ENCODE results near the gene ZNRF1. TPM values are rescaled to one million over a fixed set of nuclear protein-coding genes. Genes with fewer than 3 reads are reported as not detected.
A peak's percentile ranks its signal among the peaks of the same experiment; 100 is the strongest.

Gene ZNRF1
- total and polyA plus RNA-seq, 3 donors from 2014 or later = 51.8 to 93.0 (median 90.4) TPM

DNA sequence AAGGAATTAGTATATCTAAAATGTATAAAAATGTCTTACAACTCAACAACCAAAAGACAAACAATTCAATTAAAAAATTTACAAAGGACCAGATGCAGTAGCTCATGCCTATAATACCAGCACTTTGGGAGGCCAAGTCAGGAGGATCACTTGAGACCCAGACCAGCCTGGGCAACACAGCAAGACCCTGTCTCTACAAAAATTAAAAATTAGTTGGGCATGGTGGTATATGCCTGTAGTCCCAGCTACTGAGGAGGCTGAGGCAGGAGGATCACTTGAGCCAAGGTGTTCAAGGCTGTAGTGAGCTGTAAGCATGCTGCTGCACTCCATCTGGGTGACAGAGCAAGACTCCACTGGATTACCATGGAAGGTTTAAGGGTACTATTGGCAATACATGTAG, 33.8 kb downstream of the ZNRF1 start:
- Histone ChIP-seq H3K27me3 (no peaks in the 10 kb centered on the region), H3K27ac (no peak overlapping the region), H3K36me3 (ENCODE audit: low read depth, missing control alignments) (no peaks in the 10 kb centered on the region), H3K4me3 (no peak overlapping the region), H3K9me3 (no peaks in the 10 kb centered on the region), H3K4me1 (no peaks in the 10 kb centered on the region)
- no peak for DNase-seq
- intact Hi-C loops (cut with DNase I; ENCODE audit: low total_unique reads) = no loop called here
- TF ChIP-seq POLR2A (IDR thresholded peaks at IDR 0.05) = no peak

DNA sequence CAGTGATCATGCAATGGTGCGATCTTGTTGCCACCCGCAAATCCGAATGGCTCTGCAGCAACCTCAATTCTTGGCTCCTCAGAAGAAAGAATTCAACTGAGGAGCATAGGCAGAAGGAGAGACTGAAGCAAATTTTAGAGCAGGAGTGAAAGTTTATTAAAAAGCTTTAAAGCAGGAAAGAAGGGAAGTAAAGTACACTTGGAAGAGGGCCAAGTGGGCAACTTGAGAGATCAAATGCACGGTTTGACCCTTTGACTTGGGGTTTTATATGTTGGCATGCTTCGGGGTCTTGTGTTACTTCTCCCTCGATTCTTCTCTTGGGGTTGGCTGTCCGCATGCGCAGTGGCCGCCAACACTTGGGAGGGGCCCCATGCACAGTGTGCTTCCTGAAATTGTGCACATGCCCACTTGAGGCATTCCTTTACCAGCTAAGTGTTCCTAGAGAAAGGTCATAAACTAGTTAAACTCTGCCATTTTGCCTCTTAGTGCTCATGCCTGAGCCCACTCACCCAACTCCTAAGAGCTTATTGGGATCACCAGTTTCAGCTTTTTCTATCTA, 36.7 kb downstream of the ZNRF1 start:
- Histone ChIP-seq H3K27me3 (no peaks in the 10 kb centered on the region), H3K4me3 (no peak overlapping the region), H3K36me3 (ENCODE audit: low read depth, missing control alignments) (no peaks in the 10 kb centered on the region), H3K27ac (no peak overlapping the region), H3K9me3 (no peaks in the 10 kb centered on the region), H3K4me1 (peaks cover 7% of the 10 kb centered on the region)
- WGBS, 2 donors = 92 to 94% methylated on average over 9 of the region's 9 CpGs
- TF ChIP-seq POLR2A (IDR thresholded peaks at IDR 0.05) = no peak
- TF ChIP-seq, protein P1, sequence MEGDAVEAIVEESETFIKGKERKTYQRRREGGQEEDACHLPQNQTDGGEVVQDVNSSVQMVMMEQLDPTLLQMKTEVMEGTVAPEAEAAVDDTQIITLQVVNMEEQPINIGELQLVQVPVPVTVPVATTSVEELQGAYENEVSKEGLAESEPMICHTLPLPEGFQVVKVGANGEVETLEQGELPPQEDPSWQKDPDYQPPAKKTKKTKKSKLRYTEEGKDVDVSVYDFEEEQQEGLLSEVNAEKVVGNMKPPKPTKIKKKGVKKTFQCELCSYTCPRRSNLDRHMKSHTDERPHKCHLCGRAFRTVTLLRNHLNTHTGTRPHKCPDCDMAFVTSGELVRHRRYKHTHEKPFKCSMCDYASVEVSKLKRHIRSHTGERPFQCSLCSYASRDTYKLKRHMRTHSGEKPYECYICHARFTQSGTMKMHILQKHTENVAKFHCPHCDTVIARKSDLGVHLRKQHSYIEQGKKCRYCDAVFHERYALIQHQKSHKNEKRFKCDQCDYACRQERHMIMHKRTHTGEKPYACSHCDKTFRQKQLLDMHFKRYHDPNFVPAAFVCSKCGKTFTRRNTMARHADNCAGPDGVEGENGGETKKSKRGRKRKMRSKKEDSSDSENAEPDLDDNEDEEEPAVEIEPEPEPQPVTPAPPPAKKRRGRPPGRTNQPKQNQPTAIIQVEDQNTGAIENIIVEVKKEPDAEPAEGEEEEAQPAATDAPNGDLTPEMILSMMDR (IDR thresholded peaks at IDR 0.05) = no peak
- intact Hi-C loops (cut with DNase I; ENCODE audit: low total_unique reads) = no loop called here
- no peak for DNase-seq

DNA sequence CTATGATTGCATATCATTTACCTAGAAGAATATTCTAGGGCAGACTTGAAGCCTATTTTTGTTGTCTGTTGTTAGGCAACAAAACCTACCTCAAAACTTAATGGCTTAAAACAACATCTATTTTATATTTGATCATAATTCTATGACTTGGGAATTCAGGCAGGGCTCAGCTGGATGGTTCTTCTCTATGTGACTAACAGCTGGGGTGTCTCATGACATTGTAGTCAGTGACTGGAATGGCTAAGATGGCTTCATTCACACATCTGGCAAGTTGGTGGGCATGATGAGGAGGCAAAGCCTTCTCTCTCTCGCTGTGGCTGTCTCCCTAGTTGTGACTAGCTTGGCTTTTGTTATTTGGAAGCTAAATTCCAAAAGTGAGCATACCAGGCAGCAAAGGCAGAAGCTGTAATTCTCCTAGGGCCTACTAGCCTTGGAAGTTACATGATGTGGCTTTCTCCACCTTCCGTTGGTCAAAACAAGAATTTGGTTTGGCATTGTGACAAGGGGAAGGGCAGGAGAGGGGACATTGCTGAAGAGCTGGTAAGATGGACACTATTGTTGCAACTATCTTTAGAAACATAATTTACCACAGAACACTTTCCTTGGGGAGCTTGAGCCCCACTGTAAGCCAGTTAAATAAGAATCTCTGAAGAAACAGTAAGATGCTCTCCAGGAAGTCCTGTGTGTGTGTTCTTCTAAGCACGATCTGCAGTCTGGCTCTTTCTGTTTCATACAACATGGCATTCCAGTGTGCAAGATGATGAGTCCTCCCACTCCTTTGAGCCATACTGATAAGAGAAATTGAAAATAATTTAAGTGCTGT, 39.4 kb downstream of the ZNRF1 start:
- H3K4me3 ChIP-seq = no peak overlapping the region
- 47 to 59% methylated on average over 3 of the region's 3 CpGs for WGBS, 2 donors
- DNase-seq = no peak
- H3K9me3 ChIP-seq = no peaks in the 10 kb centered on the region
- no peak for TF ChIP-seq POLR2A (IDR thresholded peaks at IDR 0.05)
- TF ChIP-seq, protein P1 (IDR thresholded peaks at IDR 0.05) = no peak
- H3K27me3 ChIP-seq = no peaks in the 10 kb centered on the region
- H3K4me1 ChIP-seq = peaks cover 13% of the 10 kb centered on the region
- intact Hi-C loops (cut with DNase I; ENCODE audit: low total_unique reads) = no loop called here
- H3K27ac ChIP-seq = peak overlapping the region; percentile 22 to 32
- no peaks in the 10 kb centered on the region for H3K36me3 ChIP-seq (ENCODE audit: low read depth, missing control alignments)

DNA sequence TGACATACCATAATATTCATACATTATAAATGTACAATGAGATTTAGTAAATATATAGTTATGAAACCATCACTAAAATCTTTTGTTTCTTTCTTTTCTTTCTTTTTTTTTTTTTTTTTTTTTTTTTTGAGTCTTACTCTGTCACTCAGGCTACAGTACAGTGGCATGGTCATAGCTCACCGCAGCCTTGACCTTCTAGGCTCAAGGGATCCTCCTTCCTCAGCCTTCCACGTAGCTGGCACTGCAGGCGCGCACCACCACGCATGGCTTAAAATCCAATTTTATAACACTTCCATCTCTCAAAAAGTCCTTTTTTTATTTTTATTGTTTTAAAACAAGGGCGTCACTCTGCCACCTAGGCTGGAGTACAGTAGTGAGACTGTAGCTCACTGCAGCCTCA, 41.1 kb downstream of the ZNRF1 start:
- H3K4me1 ChIP-seq = peaks cover 22% of the 10 kb centered on the region
- no peaks in the 10 kb centered on the region for H3K36me3 ChIP-seq (ENCODE audit: low read depth, missing control alignments)
- no peaks in the 10 kb centered on the region for H3K27me3 ChIP-seq
- H3K27ac ChIP-seq = no peak overlapping the region
- DNase-seq = no peak
- no peaks in the 10 kb centered on the region for H3K9me3 ChIP-seq
- H3K4me3 ChIP-seq = no peak overlapping the region
- intact Hi-C loops (cut with DNase I; ENCODE audit: low total_unique reads) = no loop called here
- TF ChIP-seq, protein P1 (IDR thresholded peaks at IDR 0.05) = no peak
- no peak for TF ChIP-seq POLR2A (IDR thresholded peaks at IDR 0.05)
- 49 to 77% methylated on average over 6 of the region's 6 CpGs for WGBS, 2 donors

DNA sequence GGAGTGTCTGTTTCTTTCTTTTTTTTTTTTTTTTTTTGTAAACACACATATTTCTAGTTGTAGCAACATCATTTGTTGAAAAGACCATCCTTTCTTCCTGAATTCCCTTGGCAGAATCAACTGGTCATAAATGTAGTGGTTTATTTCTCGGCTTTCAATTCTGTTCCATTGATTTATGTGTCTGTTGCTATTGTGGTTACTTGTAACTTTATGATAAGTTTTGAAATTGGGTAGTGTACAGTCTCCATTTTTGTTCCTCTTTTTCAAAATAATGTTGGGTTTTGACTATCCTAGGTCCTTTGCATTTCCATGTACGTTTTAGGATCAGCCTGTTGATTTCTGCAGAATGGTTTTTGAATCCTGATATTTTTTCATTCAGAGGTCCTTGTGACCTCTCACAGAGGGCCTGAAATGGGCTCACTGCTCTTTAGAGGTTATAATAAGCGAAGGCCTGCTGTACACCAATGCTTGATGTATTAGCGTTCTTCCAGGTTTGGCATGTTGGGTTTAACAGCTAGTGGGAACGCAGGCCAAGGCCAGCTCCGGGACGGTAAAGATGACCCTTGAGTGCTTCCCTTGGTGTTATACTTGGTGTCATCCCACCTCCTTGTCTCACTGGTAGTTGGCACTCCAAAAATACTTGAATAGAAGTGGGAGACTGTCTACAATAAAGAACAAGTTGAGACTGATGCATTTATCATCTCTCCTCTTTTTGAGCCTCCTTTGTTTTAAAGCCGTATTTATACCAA, 43.8 kb downstream of the ZNRF1 start:
- Histone ChIP-seq H3K27ac (peak overlapping the region in 1 of 2 donors; percentile 4), H3K27me3 (no peaks in the 10 kb centered on the region), H3K4me3 (no peak overlapping the region), H3K36me3 (ENCODE audit: low read depth, missing control alignments) (no peaks in the 10 kb centered on the region), H3K9me3 (no peaks in the 10 kb centered on the region), H3K4me1 (peaks cover 29% of the 10 kb centered on the region)
- no peak for TF ChIP-seq POLR2A (IDR thresholded peaks at IDR 0.05)
- TF ChIP-seq, protein P1 (IDR thresholded peaks at IDR 0.05) = no peak
- WGBS, 2 donors = 39 to 69% methylated on average over 8 of the region's 8 CpGs
- DNase-seq = no peak
- intact Hi-C loops (cut with DNase I; ENCODE audit: low total_unique reads) = no loop called here

Data from testis (tissue), 3 donors.